ENCODE measurements around the gene SLC2A3. TPM values are rescaled to one million over a fixed set of nuclear protein-coding genes. Genes with fewer than 3 reads are reported as not detected.

Gene SLC2A3
- 67.9 and 123 TPM in 2 replicates for total RNA-seq

DNA sequence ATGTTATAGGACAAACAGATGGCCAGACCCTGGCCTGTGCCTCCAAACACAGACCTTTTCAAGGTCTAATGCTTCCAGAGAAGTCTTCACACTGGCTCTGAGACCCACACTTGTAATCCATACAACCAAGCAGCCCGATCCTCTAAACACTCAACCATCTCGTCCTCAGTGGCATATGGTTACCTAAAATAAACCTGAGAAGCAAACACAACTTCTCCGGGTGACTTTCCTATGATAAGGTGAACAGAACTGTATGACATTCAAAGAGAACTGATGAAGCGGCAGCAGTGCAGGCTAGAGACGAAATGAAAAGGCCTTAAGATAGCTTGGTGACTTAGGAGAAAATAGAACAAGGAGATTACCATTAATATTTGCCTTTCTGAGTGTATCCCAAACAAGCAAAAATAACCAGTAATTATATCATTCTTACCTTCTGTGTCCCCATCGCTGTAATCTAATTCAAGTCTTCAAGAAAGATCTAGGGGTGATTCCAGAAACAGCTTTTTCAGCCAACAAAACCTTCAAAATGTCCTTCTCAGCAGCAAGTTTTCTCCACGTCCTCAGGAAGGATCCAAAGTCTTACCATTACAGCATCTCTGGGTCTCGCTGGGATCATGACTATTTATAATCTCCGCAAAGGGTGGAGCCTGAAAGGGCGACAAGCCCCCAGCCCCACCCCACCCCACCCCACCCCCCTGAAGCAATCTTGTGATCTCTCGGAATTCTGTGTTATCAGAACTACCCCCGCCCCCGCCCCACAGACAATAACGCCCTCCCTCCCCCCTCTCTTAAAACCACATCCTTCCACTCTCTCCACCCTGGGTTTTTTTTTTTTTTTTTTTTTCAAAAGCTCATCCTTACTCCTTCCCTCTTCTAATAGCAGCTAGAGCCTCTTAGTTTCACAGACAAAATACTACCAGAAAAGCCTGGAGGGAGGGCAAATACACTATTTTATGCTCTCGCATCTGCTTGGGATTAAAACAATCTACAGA, at the start of gene SLC2A3:
SLC2A3 (minus strand) TSS at position 598 of the 992 bp plus-strand sequence; CDS start at position 445, 153 bp downstream.

DNA sequence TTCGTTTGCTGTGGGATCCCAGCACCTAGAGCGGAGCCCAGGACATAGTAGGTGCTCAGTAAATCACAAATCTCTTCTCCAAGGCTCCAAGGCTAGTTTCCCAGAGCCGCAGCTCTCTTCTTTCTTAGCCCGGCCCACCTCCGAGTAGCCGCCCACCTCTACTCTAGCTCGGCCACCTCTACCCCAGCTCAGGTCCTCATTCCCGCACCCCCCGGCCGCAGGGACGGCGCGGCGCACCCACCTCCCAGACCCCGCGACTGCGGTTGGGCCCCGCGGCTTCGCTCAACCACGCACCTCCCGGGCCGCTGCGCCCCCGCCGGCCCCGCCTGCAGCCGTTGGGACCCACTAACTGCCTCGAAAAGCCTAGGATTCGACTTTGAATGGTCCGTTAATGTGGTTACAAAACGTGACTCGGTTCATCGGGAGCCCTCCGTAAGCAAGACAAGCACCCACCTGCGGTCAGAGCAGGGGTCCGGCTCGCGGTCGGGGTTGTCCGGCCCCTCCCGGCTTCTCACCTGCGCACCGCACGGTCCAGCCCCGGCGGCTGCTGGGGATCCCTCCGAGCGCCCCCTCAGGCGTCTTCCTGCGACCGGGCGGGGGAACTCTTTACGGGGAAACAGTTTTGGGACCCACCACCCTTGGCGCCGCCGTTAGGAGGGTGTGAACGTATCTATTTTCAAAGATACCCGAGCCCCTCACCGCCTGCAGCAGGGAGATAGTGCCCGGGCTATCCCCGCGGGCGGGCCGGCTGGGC, 63.2 kb downstream of the SLC2A3 start, which contains the start of gene SLC2A14:
SLC2A14 (minus strand) TSS at position 350 of the 754 bp plus-strand sequence. CDS start 3,035 bp downstream, outside the sequence.

Other genes starting within 250 kb of the SLC2A3 start
- not detected in 2 replicates for gene GDF3, start 240.4 kb downstream of the SLC2A3 start, total RNA-seq
- not detected in 2 replicates for gene DPPA3, start 224.8 kb downstream of the SLC2A3 start, total RNA-seq
- not detected in 2 replicates for gene CLEC4C, start 188.8 kb downstream of the SLC2A3 start, total RNA-seq
- gene NANOGNB, start 171.0 kb downstream of the SLC2A3 start, total RNA-seq: not detected in 2 replicates
- gene NANOG, start 146.8 kb downstream of the SLC2A3 start, total RNA-seq: not detected in 2 replicates
- gene SLC2A14, start 63.3 kb downstream of the SLC2A3 start, total RNA-seq: 0.36 and 0.49 TPM in 2 replicates
- gene FOXJ2, start 96.5 kb upstream of the SLC2A3 start, total RNA-seq: 8.1 and 8.4 TPM in 2 replicates
- gene C3AR1, start 130.2 kb upstream of the SLC2A3 start, total RNA-seq: not detected in 2 replicates
- 32.2 and 33.4 TPM in 2 replicates for gene NECAP1, start 146.1 kb upstream of the SLC2A3 start, total RNA-seq
- gene CLEC4A, start 187.4 kb upstream of the SLC2A3 start, total RNA-seq: not detected in 2 replicates
- not detected in 2 replicates for gene ZNF705A, start 220.8 kb upstream of the SLC2A3 start, total RNA-seq